CD4-positive, alpha-beta T cell (primary cell): ENCODE data around the gene GPR180. TPM values are rescaled to one million over a fixed set of nuclear protein-coding genes. Genes with fewer than 3 reads are reported as not detected.

ENCODE experiments used
- ATAC-seq: fragments of 200-7000 bp; cut with Tn5 transposase; one replicate; pipeline ENCODE4 v1.10.0; 2022; ENCODE audit warnings: mild to moderate bottlenecking; ENCODE audit not compliant: poor library complexity
- CTCF ChIA-PET: fragments of 350-600 bp; sonication (Branson Sonifier 250); formaldehyde crosslinking; loops from one replicate; lab custom pipeline; 2021; ENCODE audit warnings: antibody characterized with exemption, inconsistent platforms; lab: Charles Lee
- POLR2A ChIA-PET: fragments of 350-600 bp; sonication (Branson Sonifier 250); formaldehyde crosslinking; loops from one replicate; lab custom pipeline; 2021; ENCODE audit warnings: antibody characterized with exemption, inconsistent platforms; lab: Charles Lee
- DNase-seq, 14 experiments: peaks; one replicate each; pipeline ENCODE4 v3.0.0-alpha.2; 2013 to 2020; ENCODE audit warnings: mixed read lengths in 2 of 14
- H3K27ac ChIP-seq, 2 donors: one replicate each; pipeline versions ENCODE4 v1.5.1 to v1.7.0; 2013; ENCODE audit warnings: low read length in 2 of 2, low read depth in 1 of 2, mild to moderate bottlenecking in 1 of 2
- H3K27me3 ChIP-seq, 2 experiments: 1 replicate in 1 of 2; 2 replicates in 1 of 2; pipeline versions ENCODE4 v1.6.1 to v1.7.0; 2013; ENCODE audit warnings: low read length in 2 of 2, control low read depth in 1 of 2, mild to moderate bottlenecking in 1 of 2, moderate library complexity in 1 of 2; ENCODE audit not compliant: insufficient read depth in 2 of 2, control insufficient read depth in 1 of 2
- H3K36me3 ChIP-seq: one replicate; pipeline ENCODE4 v1.6.1; 2013; ENCODE audit warnings: low read length, control low read depth; ENCODE audit not compliant: insufficient read depth
- H3K4me1 ChIP-seq: one replicate; pipeline ENCODE4 v1.6.1; 2013; ENCODE audit warnings: low read length, control low read depth; ENCODE audit not compliant: insufficient read depth
- H3K4me3 ChIP-seq: one replicate; pipeline ENCODE4 v1.5.1; 2013; ENCODE audit warnings: mild to moderate bottlenecking, low read length, moderate library complexity
- H3K9me3 ChIP-seq, 2 experiments: 1 replicate in 1 of 2; 2 replicates in 1 of 2; pipeline versions ENCODE4 v1.6.1 to v1.7.0; 2013; ENCODE audit warnings: low read length in 2 of 2, mild to moderate bottlenecking in 2 of 2, control low read depth in 1 of 2, moderate library complexity in 1 of 2; ENCODE audit not compliant: control insufficient read depth in 1 of 2, insufficient read depth in 1 of 2
- H3K27ac Mint-ChIP-seq: one replicate; pipeline ENCODE4 v1.8.0; 2020; ENCODE audit warnings: mixed read lengths
- H3K27me3 Mint-ChIP-seq: one replicate; pipeline ENCODE4 v1.8.0; 2021; ENCODE audit warnings: mixed read lengths
- H3K36me3 Mint-ChIP-seq: one replicate; pipeline ENCODE4 v1.8.0; 2021; ENCODE audit warnings: low read depth, mixed read lengths
- H3K4me1 Mint-ChIP-seq: one replicate; pipeline ENCODE4 v1.8.0; 2021; ENCODE audit warnings: low read depth, mixed read lengths
- H3K4me3 Mint-ChIP-seq: one replicate; pipeline ENCODE4 v1.8.0; 2020; ENCODE audit warnings: mild to moderate bottlenecking, mixed read lengths
- H3K9me3 Mint-ChIP-seq: one replicate; pipeline ENCODE4 v1.8.0; 2020; ENCODE audit warnings: mixed read lengths
- intact Hi-C, 2 experiments: fragments of 100-400 bp; cut with DNase I in 1 of 2; cut with micrococcal nuclease in 1 of 2; formaldehyde crosslinking; loops; one replicate each; pipeline versions ENCODE4 v1.15.1 to v1.9.0; 2023 to 2025; cut with DNase I, micrococcal nuclease
- total RNA-seq, 174 experiments: library from RNA in 2 of 174; stranded (reverse) in 2 of 174; gene quantifications; one replicate each; pipeline ENCODE4 v1.2.3 and lab custom pipeline; 2021 to 2026
- TF ChIP-seq, protein P1 (sequence below): fragments of 200-600 bp; IDR thresholded peaks from one replicate; pipeline ENCODE4 v1.8.0; 2022; ENCODE audit warnings: antibody characterized with exemption, mild to moderate bottlenecking

GPR180 gene
- total RNA-seq, 2 experiments from 2014 or later: 0.80 to 0.92 TPM

DNA sequence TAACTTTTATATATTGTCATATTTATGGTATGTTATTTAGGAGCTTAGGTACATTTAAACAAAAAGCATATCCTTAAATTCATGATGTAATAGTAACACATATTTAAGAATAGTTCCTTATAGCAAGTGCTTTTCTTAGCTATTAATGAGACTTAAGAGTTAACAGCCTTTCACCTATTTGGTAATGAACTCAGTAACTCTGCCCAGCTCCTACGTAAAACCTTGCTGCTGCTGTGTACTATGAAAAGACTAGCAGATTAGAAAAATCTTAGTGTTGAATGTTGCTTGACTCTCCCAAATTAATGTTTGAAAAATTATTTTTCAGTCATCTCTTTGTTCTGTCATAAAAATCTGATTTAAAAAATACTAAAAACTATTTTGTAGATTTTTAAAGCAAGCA is 6.9 kb downstream of the GPR180 start:
- no peak for DNase-seq
- peaks cover 5% of the 10 kb centered on the region for H3K4me1 ChIP-seq
- ATAC-seq: no peak
- Mint-ChIP-seq H3K4me3 (no peak overlapping the region), H3K27ac (no peak overlapping the region), H3K4me1 (peaks cover 21% of the 10 kb centered on the region), H3K27me3 (no peaks in the 10 kb centered on the region), H3K9me3 (no peaks in the 10 kb centered on the region), H3K36me3 (peaks cover 52% of the 10 kb centered on the region)
- CTCF ChIA-PET: interaction anchor here (1.4 to 1.6 kb wide), 2 partner anchors 9 to 13 kb away, joined by 3 to 9 read pairs; partner anchors contain the start of gene TGDS
- no peak overlapping the region for H3K27ac ChIP-seq
- H3K4me3 ChIP-seq: no peak overlapping the region
- TF ChIP-seq, protein P1, sequence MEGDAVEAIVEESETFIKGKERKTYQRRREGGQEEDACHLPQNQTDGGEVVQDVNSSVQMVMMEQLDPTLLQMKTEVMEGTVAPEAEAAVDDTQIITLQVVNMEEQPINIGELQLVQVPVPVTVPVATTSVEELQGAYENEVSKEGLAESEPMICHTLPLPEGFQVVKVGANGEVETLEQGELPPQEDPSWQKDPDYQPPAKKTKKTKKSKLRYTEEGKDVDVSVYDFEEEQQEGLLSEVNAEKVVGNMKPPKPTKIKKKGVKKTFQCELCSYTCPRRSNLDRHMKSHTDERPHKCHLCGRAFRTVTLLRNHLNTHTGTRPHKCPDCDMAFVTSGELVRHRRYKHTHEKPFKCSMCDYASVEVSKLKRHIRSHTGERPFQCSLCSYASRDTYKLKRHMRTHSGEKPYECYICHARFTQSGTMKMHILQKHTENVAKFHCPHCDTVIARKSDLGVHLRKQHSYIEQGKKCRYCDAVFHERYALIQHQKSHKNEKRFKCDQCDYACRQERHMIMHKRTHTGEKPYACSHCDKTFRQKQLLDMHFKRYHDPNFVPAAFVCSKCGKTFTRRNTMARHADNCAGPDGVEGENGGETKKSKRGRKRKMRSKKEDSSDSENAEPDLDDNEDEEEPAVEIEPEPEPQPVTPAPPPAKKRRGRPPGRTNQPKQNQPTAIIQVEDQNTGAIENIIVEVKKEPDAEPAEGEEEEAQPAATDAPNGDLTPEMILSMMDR: no peak
- intact Hi-C loops: loop anchor here in 1 of 2 experiments (10.0 kb wide), 2 partner anchors 284 to 576 kb away; no protein-coding TSS in a partner anchor
- H3K36me3 ChIP-seq: peaks cover 18% of the 10 kb centered on the region
- H3K9me3 ChIP-seq: no peaks in the 10 kb centered on the region
- H3K27me3 ChIP-seq: no peaks in the 10 kb centered on the region
- POLR2A ChIA-PET: interaction anchor here (1.8 kb wide), 1 partner anchor 9 kb away, joined by 5 read pairs; no protein-coding TSS in a partner anchor

DNA sequence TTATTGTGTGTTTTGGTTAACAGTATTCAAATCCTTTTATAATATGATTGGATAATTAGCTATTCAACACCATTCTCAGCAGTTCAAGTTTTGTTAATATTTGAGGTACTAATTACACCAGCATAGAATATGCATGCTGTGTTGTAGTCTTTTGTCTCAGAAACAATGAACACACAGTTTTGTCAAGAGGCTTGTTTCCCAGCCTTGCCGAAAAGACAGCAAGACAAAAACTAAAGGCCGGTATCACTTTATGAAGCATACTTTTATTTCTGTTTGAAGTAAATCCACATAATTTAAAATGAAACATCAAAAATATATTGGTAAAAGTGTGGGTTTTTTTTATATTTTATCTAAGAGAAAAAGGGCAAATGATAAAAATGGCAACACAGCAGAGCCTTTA is 7.5 kb downstream of the GPR180 start:
- Mint-ChIP-seq H3K27me3 (no peaks in the 10 kb centered on the region), H3K27ac (no peak overlapping the region), H3K4me3 (no peak overlapping the region), H3K4me1 (peaks cover 21% of the 10 kb centered on the region), H3K36me3 (peaks cover 54% of the 10 kb centered on the region), H3K9me3 (no peaks in the 10 kb centered on the region)
- Histone ChIP-seq H3K9me3 (no peaks in the 10 kb centered on the region), H3K27ac (no peak overlapping the region), H3K4me3 (no peak overlapping the region), H3K4me1 (peaks cover 5% of the 10 kb centered on the region), H3K27me3 (no peaks in the 10 kb centered on the region), H3K36me3 (peaks cover 19% of the 10 kb centered on the region)
- no peak for DNase-seq
- ChIA-PET POLR2A (interaction anchor here (1.8 kb wide), 1 partner anchor 9 kb away, joined by 5 read pairs; no protein-coding TSS in a partner anchor), CTCF (interaction anchor here (1.6 kb wide), 1 partner anchor 9 kb away, joined by 9 read pairs; no protein-coding TSS in a partner anchor)
- ATAC-seq: no peak
- intact Hi-C loops: loop anchor here in 1 of 2 experiments (10.0 kb wide), 2 partner anchors 284 to 576 kb away; no protein-coding TSS in a partner anchor
- TF ChIP-seq, protein P1: no peak

- TF ChIP-seq, protein P1: no peak
- Mint-ChIP-seq H3K27me3 (no peaks in the 10 kb centered on the region), H3K4me3 (no peak overlapping the region), H3K36me3 (peaks cover 61% of the 10 kb centered on the region), H3K9me3 (no peaks in the 10 kb centered on the region), H3K27ac (no peak overlapping the region), H3K4me1 (peaks cover 21% of the 10 kb centered on the region)
- intact Hi-C loops: no loop called here
- Histone ChIP-seq H3K4me3 (no peak overlapping the region), H3K27me3 (no peaks in the 10 kb centered on the region), H3K4me1 (no peaks in the 10 kb centered on the region), H3K27ac (no peak overlapping the region), H3K36me3 (peaks cover 25% of the 10 kb centered on the region), H3K9me3 (no peaks in the 10 kb centered on the region)
- ATAC-seq (no peak), DNase-seq (no peak)
- ChIA-PET POLR2A (interaction anchor here (0.6 kb wide), 1 partner anchor 9 kb away, joined by 3 read pairs; the partner anchor contains the start of gene GPR180), CTCF (no interaction called here)
Observed at GRCh38 chr13:94610475-94610874, 8.8 kb downstream of the GPR180 start.
